ENCODE measurements around the gene PARP16.

DNA sequence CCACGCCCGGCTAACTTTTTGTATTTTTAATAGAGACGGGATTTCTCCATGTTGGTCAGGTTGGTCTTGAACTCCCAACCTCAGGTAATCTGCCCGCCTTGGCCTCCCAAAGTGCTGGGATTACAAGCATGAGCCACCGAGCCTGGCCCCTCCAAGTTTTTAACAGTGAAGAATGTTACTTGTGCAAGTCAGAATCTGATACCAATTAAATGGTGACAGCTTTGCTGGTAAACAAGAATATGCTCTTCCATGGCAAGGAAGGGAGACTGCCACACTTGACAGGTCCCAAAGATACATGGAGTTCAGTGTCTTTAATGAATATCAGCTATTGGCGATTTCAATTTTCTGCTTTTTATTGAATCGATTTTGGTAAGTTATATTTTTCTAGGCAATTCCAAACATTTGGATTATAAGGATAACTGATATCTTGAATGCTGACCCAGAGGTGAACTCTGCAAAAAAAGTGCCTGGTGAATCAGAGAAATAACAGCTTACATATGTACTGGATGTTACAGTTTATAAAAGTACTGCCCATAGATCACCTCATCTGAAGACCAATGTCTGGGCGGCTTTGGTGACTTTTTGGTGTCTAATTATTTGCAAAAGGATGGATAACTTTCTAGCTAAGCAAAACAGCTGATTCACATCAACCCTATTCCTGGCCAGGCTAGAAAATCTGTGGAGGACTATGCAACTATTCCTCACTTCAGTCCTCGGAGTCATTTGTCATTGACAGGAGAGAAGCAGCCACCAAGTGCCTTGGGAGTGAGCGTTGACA is 1.2 kb downstream of the PARP16 start:
- TF ChIP-seq, protein P1, sequence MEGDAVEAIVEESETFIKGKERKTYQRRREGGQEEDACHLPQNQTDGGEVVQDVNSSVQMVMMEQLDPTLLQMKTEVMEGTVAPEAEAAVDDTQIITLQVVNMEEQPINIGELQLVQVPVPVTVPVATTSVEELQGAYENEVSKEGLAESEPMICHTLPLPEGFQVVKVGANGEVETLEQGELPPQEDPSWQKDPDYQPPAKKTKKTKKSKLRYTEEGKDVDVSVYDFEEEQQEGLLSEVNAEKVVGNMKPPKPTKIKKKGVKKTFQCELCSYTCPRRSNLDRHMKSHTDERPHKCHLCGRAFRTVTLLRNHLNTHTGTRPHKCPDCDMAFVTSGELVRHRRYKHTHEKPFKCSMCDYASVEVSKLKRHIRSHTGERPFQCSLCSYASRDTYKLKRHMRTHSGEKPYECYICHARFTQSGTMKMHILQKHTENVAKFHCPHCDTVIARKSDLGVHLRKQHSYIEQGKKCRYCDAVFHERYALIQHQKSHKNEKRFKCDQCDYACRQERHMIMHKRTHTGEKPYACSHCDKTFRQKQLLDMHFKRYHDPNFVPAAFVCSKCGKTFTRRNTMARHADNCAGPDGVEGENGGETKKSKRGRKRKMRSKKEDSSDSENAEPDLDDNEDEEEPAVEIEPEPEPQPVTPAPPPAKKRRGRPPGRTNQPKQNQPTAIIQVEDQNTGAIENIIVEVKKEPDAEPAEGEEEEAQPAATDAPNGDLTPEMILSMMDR (IDR thresholded peaks at IDR 0.05; ENCODE audit: poor library complexity) = no peak
- TF ChIP-seq EZH2 (IDR thresholded peaks at IDR 0.05; ENCODE audit: borderline replicate concordance) = no peak
